CD4-positive, alpha-beta T cell treated with Interleukin-12 subunit alpha and Interleukin-12 subunit beta, for 1 hour (primary cell): ENCODE measurements around the gene BEST3.
"Not testable (repeated sequence)": the region's sequence is repeated elsewhere in the genome, so short reads cannot be mapped to it uniquely, and the experiment has no call there.

ENCODE experiments used
- DNase-seq: peaks from one replicate; pipeline ENCODE4 v3.0.0-alpha.2; 2020

The BEST3 gene

GRCh38 chr12:69645031-69645430 is 54.1 kb downstream of the BEST3 start:
- no peak for DNase-seq

- DNase-seq, result no peak
These were observed 54.6 kb downstream of the BEST3 start for GRCh38 chr12:69644511-69644910.

GRCh38 chr12:69642531-69642930 is 56.6 kb downstream of the BEST3 start:
- DNase-seq, result no peak

- no peak for DNase-seq
These were observed 57.6 kb downstream of the BEST3 start for GRCh38 chr12:69641546-69641945.

- peak; percentile 59 for DNase-seq
These were observed 59.6 kb downstream of the BEST3 start for GRCh38 chr12:69639400-69640016.

- DNase-seq, result no peak
These were observed 66.0 kb downstream of the BEST3 start for GRCh38 chr12:69633061-69633460.

- no peak for DNase-seq
These were observed 68.9 kb downstream of the BEST3 start for GRCh38 chr12:69630191-69630590.

- DNase-seq, result no peak
These were observed 71.6 kb downstream of the BEST3 start for GRCh38 chr12:69627501-69627900.

- no peak for DNase-seq
These were observed 75.1 kb downstream of the BEST3 start for GRCh38 chr12:69623970-69624369.

- DNase-seq, result no peak
These were observed 77.6 kb downstream of the BEST3 start for GRCh38 chr12:69621551-69621950.

GRCh38 chr12:69620921-69621320 is 78.2 kb downstream of the BEST3 start:
- DNase-seq, result no peak

GRCh38 chr12:69620077-69620476 is 79.0 kb downstream of the BEST3 start:
- DNase-seq, result no peak

GRCh38 chr12:69619050-69619449 is 80.1 kb downstream of the BEST3 start:
- no peak for DNase-seq

- DNase-seq, result no peak
These were observed 83.1 kb downstream of the BEST3 start for GRCh38 chr12:69616025-69616424.

- no peak for DNase-seq
These were observed 85.8 kb downstream of the BEST3 start for GRCh38 chr12:69613351-69613750.

- no peak for DNase-seq
These were observed 88.4 kb downstream of the BEST3 start, which contains the start of gene LRRC10 for GRCh38 chr12:69610729-69611128. Gene LRRC10 (minus strand): TSS chr12:69610907. CDS start chr12:69610838, 69 bp downstream.

- no peak for DNase-seq
These were observed 89.0 kb downstream of the BEST3 start for GRCh38 chr12:69610126-69610525.

- DNase-seq, result no peak
These were observed 91.0 kb downstream of the BEST3 start for GRCh38 chr12:69608114-69608513.

GRCh38 chr12:69604275-69604674 is 94.8 kb downstream of the BEST3 start:
- DNase-seq, result not testable (repeated sequence)
